Tongue (tissue), 2 donors: Measurements from ENCODE around the gene MRPL20. TPM values are rescaled to one million over a fixed set of nuclear protein-coding genes. Genes with fewer than 3 reads are reported as not detected.
A peak's percentile ranks its signal among the peaks of the same experiment; 100 is the strongest.
"Not testable (repeated sequence)": the region's sequence is repeated elsewhere in the genome, so short reads cannot be mapped to it uniquely, and the experiment has no call there.

ENCODE experiments used
- DNase-seq: peaks from one replicate; pipeline ENCODE4 v3.0.0-alpha.2; 2015
- total RNA-seq: library from RNA; depleted of rRNA; stranded (reverse); fragments of >200 nt; gene quantifications from one replicate; pipeline ENCODE4 v1.2.3, GENCODE V29; 2014

MRPL20 gene
- total RNA-seq, 1 donor from 2014 or later: 101 TPM

- DNase-seq: no peak
Measured at GRCh38 chr1:1406101-1406820, 832 bp downstream of the MRPL20 start.

- no peak for DNase-seq
Measured at GRCh38 chr1:1403653-1404052, 3.4 kb downstream of the MRPL20 start.

GRCh38 chr1:1402901-1403392, 4.1 kb downstream of the MRPL20 start:
- DNase-seq: not testable (repeated sequence)

DNA sequence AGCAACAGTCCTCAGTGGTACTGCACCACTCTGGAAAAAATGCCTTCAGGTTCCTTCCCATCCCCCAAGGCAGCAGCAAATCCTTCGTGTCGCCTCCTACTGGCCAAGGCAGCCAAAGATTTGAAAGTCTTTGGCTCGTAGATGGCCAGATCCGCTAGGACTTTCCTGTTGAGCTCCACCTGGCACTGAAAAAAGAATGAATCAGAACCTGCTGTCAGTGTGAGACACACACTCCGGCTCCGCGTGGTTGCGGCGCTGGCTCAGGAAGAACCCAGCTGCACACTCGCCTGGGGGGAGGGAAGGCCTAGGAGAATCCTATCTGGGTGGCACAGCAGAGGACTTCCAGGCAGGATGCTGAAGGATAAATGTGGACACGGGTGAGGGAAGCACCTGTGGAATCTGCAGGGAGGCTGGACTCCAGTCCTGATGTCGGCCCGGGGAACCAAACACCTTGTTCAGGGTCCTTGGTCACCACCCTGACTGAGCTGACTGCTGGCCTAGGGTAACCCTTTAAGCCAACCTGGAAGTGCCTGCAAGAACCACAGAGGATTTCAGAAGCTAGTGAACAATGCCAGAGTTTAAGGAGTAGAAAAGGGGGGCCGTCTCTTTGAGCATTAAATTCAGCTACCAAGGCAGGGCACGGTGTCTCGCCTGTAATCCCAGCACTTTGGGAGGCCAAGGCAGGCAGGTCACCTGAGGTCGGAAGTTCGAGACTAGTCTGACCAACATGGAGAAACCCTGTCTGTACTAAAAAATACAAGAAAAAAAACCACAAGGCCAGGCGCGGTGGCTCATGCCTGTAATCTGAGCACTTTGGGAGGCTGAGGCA, 4.8 kb downstream of the MRPL20 start:
- DNase-seq: no peak

- DNase-seq: no peak
Measured at GRCh38 chr1:1401457-1402010, 5.6 kb downstream of the MRPL20 start.

DNA sequence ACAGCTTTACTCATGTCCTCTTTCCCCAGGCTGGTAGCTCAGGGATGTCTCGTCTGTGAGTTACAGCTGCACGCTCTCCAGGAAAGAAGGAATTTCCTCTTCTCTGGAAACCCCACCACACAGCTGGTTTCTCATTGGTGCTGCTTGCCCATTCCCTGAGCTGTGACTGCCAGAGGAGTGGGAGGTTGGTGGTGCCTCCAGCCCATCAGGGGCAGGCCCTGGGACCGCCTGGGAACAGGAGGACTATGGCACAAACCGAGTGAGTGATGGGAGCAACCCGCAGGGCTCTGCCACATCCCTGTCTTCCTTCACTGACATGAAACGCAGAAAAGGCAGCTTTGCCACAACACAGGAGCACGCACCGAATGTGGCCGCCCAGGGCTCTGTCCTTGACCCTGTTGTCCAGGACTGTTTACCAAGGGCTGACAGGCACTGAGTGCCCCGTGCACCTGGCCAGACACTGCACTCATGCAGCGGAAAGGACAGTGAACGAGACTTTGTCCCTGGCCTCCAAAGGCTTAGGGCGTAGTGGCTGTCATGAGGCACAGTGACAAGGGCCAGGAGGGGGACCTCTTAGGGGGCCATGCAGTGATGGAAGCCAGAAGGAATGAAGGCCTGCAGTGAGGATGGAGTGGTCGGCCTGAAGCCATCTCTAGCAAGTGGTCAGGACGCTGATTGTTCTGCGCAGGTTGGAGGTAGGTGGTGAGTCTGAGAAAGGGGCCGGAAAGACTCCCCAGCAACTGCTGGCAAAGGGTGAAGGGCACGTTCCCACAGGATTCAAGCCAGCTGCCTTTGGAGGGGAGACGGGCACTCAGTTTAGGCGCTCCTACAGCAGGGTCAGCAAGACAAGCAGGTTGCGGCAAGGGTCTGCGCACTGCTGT, 6.3 kb downstream of the MRPL20 start:
- no peak for DNase-seq

GRCh38 chr1:1399872-1400575, 7.1 kb downstream of the MRPL20 start:
- DNase-seq: no peak

- DNase-seq: peak; percentile 99
Measured at GRCh38 chr1:1399187-1399871, 7.8 kb downstream of the MRPL20 start, which contains the start of gene CCNL2. TSS of gene CCNL2 (minus strand) at chr1:1399335. CDS start at chr1:1399306, 29 bp downstream.

DNA sequence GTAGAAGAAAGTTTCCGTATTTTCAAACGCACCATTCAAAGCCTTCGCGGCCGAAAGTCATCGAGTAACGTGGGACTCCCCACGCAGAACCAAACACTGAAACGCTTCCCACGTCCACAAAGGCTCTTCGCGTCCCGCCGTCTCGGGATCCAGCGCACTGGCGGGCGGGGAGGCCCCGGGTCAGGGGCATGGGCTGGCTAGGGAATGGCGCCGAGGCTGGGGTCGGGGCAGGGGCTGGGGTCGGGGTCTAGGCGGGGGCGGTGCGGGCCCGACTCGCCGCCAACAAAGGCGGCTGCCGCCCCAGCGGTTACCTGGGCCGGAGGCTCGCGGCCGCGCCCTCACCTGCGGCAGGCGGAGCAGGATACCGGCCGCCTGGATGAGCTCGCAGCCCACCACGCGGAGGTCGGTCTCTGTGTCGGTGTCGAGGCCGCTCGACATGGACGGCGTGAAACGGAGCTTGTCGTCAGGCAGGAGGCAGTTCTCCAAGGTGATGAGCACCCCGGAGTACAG, 8.4 kb downstream of the MRPL20 start:
- no peak for DNase-seq

DNA sequence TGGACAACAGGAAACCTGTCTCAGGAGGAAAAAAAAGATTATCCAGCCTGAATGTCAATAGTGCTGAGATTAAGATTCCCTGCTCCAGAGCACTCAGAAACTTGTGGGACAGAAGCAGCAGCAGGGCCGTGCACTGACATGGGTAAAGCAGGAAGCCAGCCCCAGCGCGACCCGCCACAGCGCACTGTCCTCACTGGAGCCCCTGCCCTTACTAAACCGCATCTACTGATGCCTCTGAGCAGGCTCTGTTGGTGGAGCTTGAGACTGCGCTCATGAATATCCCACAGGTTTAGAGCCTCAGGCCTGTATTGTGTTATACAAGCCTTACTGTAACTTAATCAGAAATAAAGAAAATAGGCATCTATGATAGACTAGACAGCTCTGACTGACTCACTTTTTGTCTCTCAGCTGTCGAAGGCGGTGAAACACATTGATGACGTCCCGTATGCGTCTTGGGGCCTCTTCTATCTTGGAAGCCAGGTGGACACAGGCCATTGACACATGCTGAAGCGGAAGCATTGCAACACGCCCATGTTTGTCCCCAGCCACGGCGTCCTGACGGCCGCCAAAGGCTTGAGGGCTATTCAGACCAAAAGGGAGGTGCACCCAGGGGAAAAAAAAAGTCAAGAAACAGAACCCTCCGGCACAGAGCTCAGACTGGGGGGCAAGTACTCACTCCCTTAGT, 9.1 kb downstream of the MRPL20 start:
- no peak for DNase-seq

GRCh38 chr1:1395166-1395565, 11.9 kb downstream of the MRPL20 start:
- DNase-seq: no peak

- DNase-seq: no peak
Measured at GRCh38 chr1:1394116-1394515, 13.0 kb downstream of the MRPL20 start.

GRCh38 chr1:1393428-1393827, 13.7 kb downstream of the MRPL20 start:
- DNase-seq: no peak

DNA sequence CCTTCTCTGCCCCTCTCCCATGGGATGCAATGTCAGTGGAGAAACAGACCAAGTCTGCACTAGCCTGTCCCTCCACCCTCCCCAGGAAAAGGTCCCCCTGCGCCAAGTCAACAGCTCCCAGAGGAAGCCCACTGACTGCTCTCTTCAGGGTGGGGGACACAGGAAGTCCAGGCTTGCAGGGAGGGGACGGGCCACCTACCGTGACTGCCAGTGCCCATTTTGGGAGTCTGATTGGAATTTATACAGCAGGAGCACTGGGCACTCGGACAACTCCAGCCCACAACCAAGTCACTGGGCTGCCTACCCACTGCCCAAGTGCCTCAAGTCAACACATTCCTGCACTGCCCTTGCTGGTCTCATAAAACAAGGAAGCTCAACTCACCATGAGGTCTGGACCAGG, 14.1 kb downstream of the MRPL20 start:
- DNase-seq: no peak

DNA sequence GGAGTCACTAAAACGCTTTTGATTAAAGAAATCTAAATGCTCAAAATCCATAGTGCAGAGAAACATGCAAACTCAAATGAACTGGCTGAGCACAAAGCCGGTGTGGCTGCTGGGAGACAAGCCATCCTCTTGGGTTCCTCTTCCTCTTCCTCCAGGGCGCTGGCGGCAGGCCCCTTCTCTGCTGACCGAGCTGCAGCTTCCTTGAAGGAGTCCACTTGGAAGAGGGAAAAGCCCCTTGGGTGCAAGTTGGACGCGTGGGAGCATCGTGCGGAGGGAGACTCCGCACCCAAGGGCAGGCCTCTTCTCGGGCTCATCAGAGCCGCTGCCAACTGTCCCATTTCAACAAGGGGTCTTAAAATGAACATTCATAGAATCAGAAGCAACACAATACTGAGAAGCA, 15.9 kb downstream of the MRPL20 start:
- DNase-seq: no peak

DNA sequence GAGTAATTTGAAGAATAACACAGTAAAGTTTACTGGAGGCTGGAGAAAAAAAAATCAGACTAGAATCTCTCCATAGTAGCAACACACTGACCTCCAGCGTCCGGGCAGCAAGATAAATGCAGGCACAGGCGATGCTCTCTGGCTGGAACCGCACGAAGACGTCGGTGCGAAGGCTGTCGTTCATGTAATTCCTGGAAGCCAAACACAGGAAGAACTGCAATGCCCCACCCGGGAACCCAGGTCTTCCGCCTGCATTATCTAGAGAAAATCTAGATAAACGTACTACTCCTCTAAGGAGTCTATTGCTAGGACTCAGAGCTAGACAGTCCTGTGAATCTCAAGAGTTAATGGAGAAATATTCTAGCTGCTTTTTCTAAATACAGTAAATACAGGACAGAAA, 16.4 kb downstream of the MRPL20 start:
- no peak for DNase-seq

GRCh38 chr1:1388078-1388472, 19.0 kb downstream of the MRPL20 start:
- DNase-seq: no peak

DNA sequence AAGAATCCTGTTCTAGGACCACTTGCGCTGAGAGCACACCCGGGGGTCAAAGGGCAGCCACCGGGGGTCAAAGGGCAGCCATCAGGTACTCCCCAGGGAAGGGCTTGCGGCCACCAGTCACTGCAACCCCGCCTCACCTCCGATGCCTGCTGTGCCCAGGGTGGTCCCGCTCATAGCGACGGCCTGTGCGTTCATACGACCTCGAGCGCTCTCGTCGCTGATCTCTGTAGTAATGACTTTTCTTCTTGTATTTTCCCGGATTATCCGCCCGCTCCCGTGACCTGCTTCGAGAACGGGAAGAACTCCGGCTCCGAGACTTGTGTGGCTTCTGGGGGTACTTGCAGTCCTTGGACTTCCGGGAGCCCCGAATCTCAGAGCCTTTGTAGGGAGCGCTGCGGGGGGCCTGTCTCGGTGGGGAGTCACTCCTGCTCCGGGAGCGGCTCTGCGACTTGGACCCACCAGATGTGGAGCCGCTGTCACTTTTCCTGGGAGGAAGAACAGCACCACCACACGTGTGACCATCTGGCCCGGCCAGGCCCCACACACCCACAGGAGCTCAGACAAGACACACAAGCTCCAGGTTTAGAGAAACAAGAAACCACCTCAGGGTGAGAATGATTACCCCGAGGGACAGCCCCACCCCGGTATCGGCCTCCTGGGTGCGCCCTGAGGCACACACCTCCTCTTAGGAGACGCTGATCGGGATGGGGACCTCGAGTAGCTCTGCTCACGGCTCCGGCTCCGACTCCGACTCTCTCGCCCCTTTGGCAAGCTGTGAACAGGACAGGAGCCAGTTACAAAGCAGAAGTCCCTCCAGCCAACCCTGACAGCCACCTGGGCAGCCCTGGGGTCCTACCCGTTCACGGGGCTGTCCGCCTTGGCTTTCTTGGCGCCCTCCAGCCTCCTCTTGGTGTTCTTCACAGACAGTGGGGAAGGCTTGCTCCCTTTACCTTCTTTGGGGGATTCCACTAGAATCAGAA, 19.7 kb downstream of the MRPL20 start:
- no peak for DNase-seq

- no peak for DNase-seq
Measured at GRCh38 chr1:1385931-1386330, 21.2 kb downstream of the MRPL20 start.
